ENCODE measurements around the gene CYYR1. TPM values are rescaled to one million over a fixed set of nuclear protein-coding genes. Genes with fewer than 3 reads are reported as not detected.

CYYR1 gene
- total RNA-seq, 1 experiment from 2014 or later, result not detected

GRCh38 chr21:26423511-26423910, 149.6 kb downstream of the CYYR1 start:
- no peak for TF ChIP-seq CTCF (IDR thresholded peaks at IDR 0.05)
- TF ChIP-seq REST (IDR thresholded peaks at IDR 0.05; ENCODE audit: insufficient read depth in 1 of 2, low read depth in 2 of 2, low read length in 1 of 2), result no peak
- no peak for TF ChIP-seq TCF7L2 (IDR thresholded peaks at IDR 0.05; ENCODE audit: low read depth, low read length)
- TF ChIP-seq SIN3A (IDR thresholded peaks at IDR 0.05; ENCODE audit: borderline replicate concordance, insufficient read depth, low read depth, low read length), result no peak
- TF ChIP-seq POLR2AphosphoS5 (IDR thresholded peaks at IDR 0.05; ENCODE audit: low read depth, low read length), result no peak
- ATAC-seq, result no peak
- BruUV-seq (replicated peaks), result no TSS peak
- Histone ChIP-seq H3K9me3 (ENCODE audit: control insufficient read depth, insufficient read depth, low read depth, low read length) (no peaks in the 10 kb centered on the region), H3K4me3 (ENCODE audit: low read depth in 2 of 2, low read length in 2 of 2) (no peak overlapping the region), H3K4me1 (ENCODE audit: control insufficient read depth, insufficient read depth, low read length) (no peaks in the 10 kb centered on the region), H3K36me3 (ENCODE audit: control insufficient read depth, insufficient read depth, low read length) (no peaks in the 10 kb centered on the region), H3K27ac (ENCODE audit: low read length) (no peak overlapping the region), H3K27me3 (ENCODE audit: control insufficient read depth, insufficient read depth, low read length) (no peaks in the 10 kb centered on the region)
- ChIA-PET POLR2A (no interaction called here), CTCF (no interaction called here)
- intact Hi-C loops (cut with micrococcal nuclease; ENCODE audit: unreplicated experiment) (no loop called here), in situ Hi-C loops (cut with HindIII; ENCODE audit: low pct_unique_long_range_greater_than_20kb, low sequenced_read_pairs) (no loop called here)
- DNase-seq (ENCODE audit: low read depth, low spot score), result no peak

- no peaks in the 10 kb centered on the region for H3K9me3 ChIP-seq (ENCODE audit: control insufficient read depth, insufficient read depth, low read depth, low read length)
- intact Hi-C loops (cut with micrococcal nuclease; ENCODE audit: unreplicated experiment), result no loop called here
- no peaks in the 10 kb centered on the region for H3K36me3 ChIP-seq (ENCODE audit: control insufficient read depth, insufficient read depth, low read length)
- in situ Hi-C loops (cut with HindIII; ENCODE audit: low pct_unique_long_range_greater_than_20kb, low sequenced_read_pairs), result no loop called here
- POLR2A ChIA-PET, result no interaction called here
- H3K27me3 ChIP-seq (ENCODE audit: control insufficient read depth, insufficient read depth, low read length), result no peaks in the 10 kb centered on the region
- TF ChIP-seq TCF7L2 (IDR thresholded peaks at IDR 0.05; ENCODE audit: low read depth, low read length), result no peak
- TF ChIP-seq SIN3A (IDR thresholded peaks at IDR 0.05; ENCODE audit: borderline replicate concordance, insufficient read depth, low read depth, low read length), result no peak
- no peak for TF ChIP-seq POLR2AphosphoS5 (IDR thresholded peaks at IDR 0.05; ENCODE audit: low read depth, low read length)
- no peak for TF ChIP-seq CTCF (IDR thresholded peaks at IDR 0.05)
- no peak for TF ChIP-seq REST (IDR thresholded peaks at IDR 0.05; ENCODE audit: insufficient read depth in 1 of 2, low read depth in 2 of 2, low read length in 1 of 2)
- CTCF ChIA-PET, result no interaction called here
- no peak overlapping the region for H3K27ac ChIP-seq (ENCODE audit: low read length)
- no peak overlapping the region for H3K4me3 ChIP-seq (ENCODE audit: low read depth in 2 of 2, low read length in 2 of 2)
- no peaks in the 10 kb centered on the region for H3K4me1 ChIP-seq (ENCODE audit: control insufficient read depth, insufficient read depth, low read length)
- DNase-seq (ENCODE audit: low read depth, low spot score) (no peak), ATAC-seq (no peak)
- no TSS peak for BruUV-seq (replicated peaks)
Observed at GRCh38 chr21:26422706-26423105, 150.4 kb downstream of the CYYR1 start.
